HepG2 (cell line): ENCODE results near the gene UCP1. TPM values are rescaled to one million over a fixed set of nuclear protein-coding genes. Genes with fewer than 3 reads are reported as not detected.
A peak's percentile ranks its signal among the peaks of the same experiment; 100 is the strongest.

Experiments
- ARNT2 ChIP-seq: sonication (generic); formaldehyde crosslinking; IDR thresholded peaks from 2 replicates; pipeline ENCODE4 v1.8.0; 2022; ENCODE audit warnings: mild to moderate bottlenecking, low read depth, missing genetic modification reagents, moderate library complexity
- BRCA1 ChIP-seq: sonication (generic); formaldehyde crosslinking; IDR thresholded peaks from 2 replicates; pipeline ENCODE4 v1.4.0; 2020; ENCODE audit warnings: missing genetic modification reagents
- CENPX ChIP-seq: sonication (generic); formaldehyde crosslinking; IDR thresholded peaks from 2 replicates; pipeline ENCODE4 v1.9.0; 2021; ENCODE audit warnings: mild to moderate bottlenecking, missing genetic modification reagents, moderate library complexity
- CTCF ChIP-seq: sonication (generic); formaldehyde crosslinking; IDR thresholded peaks from 2 replicates; pipeline ENCODE4 v1.5.0; 2020; ENCODE audit warnings: mild to moderate bottlenecking, missing genetic modification reagents, moderate library complexity
- DNMT1 ChIP-seq: sonication (generic); formaldehyde crosslinking; IDR thresholded peaks from 2 replicates; pipeline ENCODE4 v1.5.1; 2020; ENCODE audit warnings: mild to moderate bottlenecking, missing genetic modification reagents
- GATAD1 ChIP-seq: IDR thresholded peaks from 2 replicates; pipeline ENCODE4 v1.6.1; 2016; ENCODE audit warnings: missing genetic modification reagents, missing compliant biosample characterization
- GFI1 ChIP-seq: sonication (generic); formaldehyde crosslinking; IDR thresholded peaks from 2 replicates; pipeline ENCODE4 v1.5.0; 2020; ENCODE audit warnings: missing genetic modification reagents, mild to moderate bottlenecking, borderline replicate concordance
- KAT7 ChIP-seq: IDR thresholded peaks from 2 replicates; pipeline ENCODE4 v1.6.1; 2018; ENCODE audit warnings: borderline replicate concordance, missing compliant biosample characterization
- KDM4B ChIP-seq: sonication (generic); formaldehyde crosslinking; IDR thresholded peaks from 2 replicates; pipeline ENCODE4 v1.4.0; 2020; ENCODE audit warnings: missing genetic modification reagents
- MED1 ChIP-seq: sonication (generic); formaldehyde crosslinking; IDR thresholded peaks from 2 replicates; pipeline ENCODE4 v1.4.0; 2020; ENCODE audit warnings: missing genetic modification reagents
- MIER3 ChIP-seq: IDR thresholded peaks from 2 replicates; pipeline ENCODE4 v1.6.1; 2016; ENCODE audit warnings: missing compliant biosample characterization, borderline replicate concordance
- MTA3 ChIP-seq: sonication (generic); formaldehyde crosslinking; IDR thresholded peaks from 2 replicates; pipeline ENCODE4 v1.4.0; 2020; ENCODE audit warnings: missing genetic modification reagents
- MYPOP ChIP-seq: sonication (generic); formaldehyde crosslinking; IDR thresholded peaks from 2 replicates; pipeline ENCODE4 v1.8.1; 2023; ENCODE audit warnings: mild to moderate bottlenecking, moderate library complexity, missing genetic modification reagents
- PHF5A ChIP-seq: IDR thresholded peaks from one replicate; pipeline ENCODE4 v1.6.1; 2018; ENCODE audit warnings: low read depth, missing genetic modification reagents; ENCODE audit not compliant: unreplicated experiment
- POGZ ChIP-seq: sonication (generic); formaldehyde crosslinking; IDR thresholded peaks from 2 replicates; pipeline ENCODE4 v1.4.0; 2020; ENCODE audit warnings: mild to moderate bottlenecking, missing genetic modification reagents
- RBM22 ChIP-seq: fragments of 200-400 bp; formaldehyde crosslinking; optimal IDR thresholded peaks from 2 replicates; pipeline ENCODE3; 2017; ENCODE audit warnings: mild to moderate bottlenecking, low read length, moderate library complexity
- TOE1 ChIP-seq: sonication (generic); formaldehyde crosslinking; IDR thresholded peaks from 2 replicates; pipeline ENCODE4 v1.4.0; 2020; ENCODE audit warnings: mild to moderate bottlenecking, missing genetic modification reagents
- XBP1 ChIP-seq: sonication (generic); formaldehyde crosslinking; IDR thresholded peaks from 2 replicates; pipeline ENCODE4 v1.5.0; 2020; ENCODE audit warnings: missing genetic modification reagents
- ZBED4 ChIP-seq: sonication (generic); formaldehyde crosslinking; IDR thresholded peaks from 2 replicates; pipeline ENCODE4 v1.4.0; 2020; ENCODE audit warnings: missing genetic modification reagents, borderline replicate concordance
- ZNF20 ChIP-seq: sonication (generic); formaldehyde crosslinking; IDR thresholded peaks from 2 replicates; pipeline ENCODE4 v1.4.0; 2020; ENCODE audit warnings: mild to moderate bottlenecking, moderate library complexity, missing genetic modification reagents
- ZNF34 ChIP-seq: sonication (generic); formaldehyde crosslinking; IDR thresholded peaks from 2 replicates; pipeline ENCODE4 v1.4.0; 2020; ENCODE audit warnings: mild to moderate bottlenecking, missing genetic modification reagents, borderline replicate concordance
- ZNF614 ChIP-seq: IDR thresholded peaks from 2 replicates; pipeline ENCODE4 v1.6.1; 2018; ENCODE audit warnings: missing biosample characterization, missing genetic modification reagents, inconsistent platforms, borderline replicate concordance
- ZNF788 ChIP-seq: sonication (generic); formaldehyde crosslinking; IDR thresholded peaks from 2 replicates; pipeline ENCODE4 v1.5.0; 2020; ENCODE audit warnings: mild to moderate bottlenecking, missing genetic modification reagents, borderline replicate concordance
- ZSCAN21 ChIP-seq: sonication (generic); formaldehyde crosslinking; IDR thresholded peaks from 2 replicates; pipeline ENCODE4 v1.8.0; 2022; ENCODE audit warnings: mild to moderate bottlenecking, missing genetic modification reagents, moderate library complexity, borderline replicate concordance
- polyA plus RNA-seq, 8 experiments: library from polyadenylated mRNA; depleted of rRNA in 3 of 8; stranded (reverse) in 7 of 8; unstranded in 1 of 8; fragments of >200 nt; fragmentation: Illumina TruSeq in 4 of 8; extraction: Trizol in 4 of 8; gene quantifications; 2 replicates each; pipeline versions ENCODE4 v1.2.1 to v1.2.3, GENCODE V29; 2011 to 2016; ENCODE audit warnings: low read depth in 4 of 8, missing spikeins in 1 of 8, mixed read lengths in 1 of 8; ENCODE audit not compliant: insufficient read depth in 1 of 8
- total RNA-seq, 5 experiments: library from RNA; depleted of rRNA; stranded (reverse); fragments of >200 nt; fragmentation: Illumina TruSeq; extraction: Trizol; gene quantifications; 2 replicates each; pipeline ENCODE4 v1.2.3, GENCODE V29; 2016; ENCODE audit warnings: low read depth in 1 of 5

Gene UCP1
- total and polyA plus RNA-seq, 2 of the 13 experiments (the other 11 are each of a cell fraction or from before 2014, with no cell fraction given): 0.11 TPM

- peak; percentile 96 for TF ChIP-seq CTCF (CRISPR knock-in tag)
- no peak; the same call in 1 of the 2 replicates for TF ChIP-seq ZNF788 (CRISPR knock-in tag)
- peak; percentile 92 for TF ChIP-seq POGZ (CRISPR knock-in tag)
- TF ChIP-seq BRCA1 (CRISPR knock-in tag): no peak
- TF ChIP-seq PHF5A (CRISPR knock-in tag): peak; percentile 53
- TF ChIP-seq ZNF34: no peak
- no peak for TF ChIP-seq CENPX (CRISPR knock-in tag)
- 0 out of 2 replicates have a peak, but pooled peaks have one; percentile 23 for TF ChIP-seq ZSCAN21
- peak; percentile 20; the same call in 1 of the 2 replicates for TF ChIP-seq ZNF614
- TF ChIP-seq XBP1 (CRISPR knock-in tag): no peak
- peak; percentile 78 for TF ChIP-seq RBM22
- TF ChIP-seq ZBED4 (CRISPR knock-in tag): no peak; the same call in 1 of the 2 replicates
- TF ChIP-seq GFI1 (CRISPR knock-in tag): peak; percentile 10; the same call in 1 of the 2 replicates
- TF ChIP-seq KDM4B (CRISPR knock-in tag): no peak; the same call in 1 of the 2 replicates
- TF ChIP-seq GATAD1 (CRISPR knock-in tag): peak; percentile 86
- TF ChIP-seq MIER3 (CRISPR knock-in tag): no peak
- TF ChIP-seq MYPOP: peak; percentile 88
- TF ChIP-seq ZNF20 (CRISPR knock-in tag): no peak
- TF ChIP-seq TOE1: no peak
- 0 out of 2 replicates have a peak, but pooled peaks have one; percentile 32 for TF ChIP-seq DNMT1 (CRISPR knock-in tag)
- TF ChIP-seq KAT7: peak; percentile 30; the same call in 1 of the 2 replicates
- TF ChIP-seq MTA3: no peak
- peak; percentile 70; the same call in 1 of the 2 replicates for TF ChIP-seq ARNT2 (CRISPR knock-in tag)
- TF ChIP-seq MED1 (CRISPR knock-in tag): peak; percentile 64
Observed at GRCh38 chr4:140523857-140524742, 44.7 kb downstream of the UCP1 start, which contains the start of gene ELMOD2 (continued).
